GM23338 (cell line): ENCODE data around the gene ZNF101. TPM values are rescaled to one million over a fixed set of nuclear protein-coding genes. Genes with fewer than 3 reads are reported as not detected.

Source experiments
- ATAC-seq: fragments of 200-7000 bp; cut with Tn5 transposase; 3 replicates; pipeline ENCODE4 v1.9.1; 2020
- DNase-seq: peaks from one replicate; pipeline ENCODE4 v3.0.0-alpha.2; 2015; ENCODE audit warnings: low spot score
- H2AFZ ChIP-seq: fragments of 200-600 bp; sonication (generic); 2 replicates; pipeline ENCODE4 v1.8.0; 2016; ENCODE audit warnings: antibody characterized with exemption, mild to moderate bottlenecking, moderate library complexity
- H3F3A ChIP-seq: fragments of 200-600 bp; sonication (generic); replicated peaks from 2 replicates; pipeline ENCODE4 v1.8.0; 2017; ENCODE audit warnings: antibody characterized with exemption, mixed run types, low read depth
- H3K27ac ChIP-seq: fragments of 200-600 bp; sonication (generic); 2 replicates; pipeline ENCODE4 v1.6.1; 2016; ENCODE audit warnings: low read depth
- H3K27me3 ChIP-seq: fragments of 200-600 bp; sonication (generic); 2 replicates; pipeline ENCODE4 v1.8.0; 2016; ENCODE audit warnings: mild to moderate bottlenecking, mixed run types, moderate library complexity; ENCODE audit not compliant: insufficient read depth
- H3K36me3 ChIP-seq: fragments of 200-600 bp; sonication (generic); 2 replicates; pipeline ENCODE4 v1.8.0; 2016; ENCODE audit warnings: mild to moderate bottlenecking; ENCODE audit not compliant: insufficient read depth
- H3K4me1 ChIP-seq: fragments of 200-600 bp; sonication (generic); 2 replicates; pipeline ENCODE4 v1.8.0; 2016; ENCODE audit warnings: mild to moderate bottlenecking, moderate library complexity; ENCODE audit not compliant: insufficient read depth
- H3K4me2 ChIP-seq: fragments of 200-600 bp; sonication (generic); 2 replicates; pipeline ENCODE4 v1.7.1; 2017; ENCODE audit warnings: mixed run types
- H3K4me3 ChIP-seq: fragments of 200-600 bp; sonication (generic); 2 replicates; pipeline ENCODE4 v1.6.1; 2016; ENCODE audit warnings: mixed run types
- H3K79me2 ChIP-seq: fragments of 200-600 bp; sonication (generic); replicated peaks from 2 replicates; pipeline ENCODE4 v1.8.0; 2017; ENCODE audit warnings: mild to moderate bottlenecking; ENCODE audit not compliant: insufficient read depth
- H3K9me2 ChIP-seq: fragments of 200-600 bp; sonication (generic); 2 replicates; pipeline ENCODE4 v1.8.0; 2017; ENCODE audit not compliant: insufficient read depth
- H4K20me1 ChIP-seq: fragments of 200-600 bp; sonication (generic); replicated peaks from 2 replicates; pipeline ENCODE4 v1.8.0; 2017; ENCODE audit warnings: mild to moderate bottlenecking; ENCODE audit not compliant: insufficient read depth
- H3K27ac Mint-ChIP-seq: 2 replicates; pipeline ENCODE4 v1.8.0; 2020; ENCODE audit warnings: inconsistent platforms, mild to moderate bottlenecking, moderate library complexity, mixed read lengths
- H3K27me3 Mint-ChIP-seq: 3 replicates; pipeline ENCODE4 v1.8.0; 2022; ENCODE audit warnings: low read depth, mild to moderate bottlenecking, moderate library complexity, mixed read lengths, inconsistent platforms; ENCODE audit not compliant: insufficient read depth, poor library complexity
- H3K36me3 Mint-ChIP-seq: 3 replicates; pipeline ENCODE4 v1.8.0; 2021; ENCODE audit warnings: low read depth, mild to moderate bottlenecking, inconsistent platforms, moderate library complexity, mixed read lengths
- H3K4me1 Mint-ChIP-seq: 3 replicates; pipeline ENCODE4 v1.8.0; 2020; ENCODE audit warnings: mild to moderate bottlenecking, inconsistent platforms, mixed read lengths
- H3K4me3 Mint-ChIP-seq: 3 replicates; pipeline ENCODE4 v1.8.0; 2021; ENCODE audit warnings: moderate library complexity, mild to moderate bottlenecking, inconsistent platforms, mixed read lengths
- H3K9me3 Mint-ChIP-seq: 3 replicates; pipeline ENCODE4 v1.8.0; 2020; ENCODE audit warnings: moderate library complexity, mild to moderate bottlenecking, inconsistent platforms, mixed read lengths
- CREB1 ChIP-seq: fragments of 250-450 bp; sonication (Bioruptor Pico); IDR thresholded peaks from 2 replicates; pipeline ENCODE4 v1.5.0; 2020; ENCODE audit warnings: low read depth, mild to moderate bottlenecking, moderate library complexity
- EZH2phosphoT487 ChIP-seq: fragments of 200-600 bp; sonication (generic); IDR thresholded peaks from one replicate; pipeline ENCODE4 v1.8.1; 2018; ENCODE audit warnings: antibody characterized with exemption; ENCODE audit not compliant: unreplicated experiment
- JUNB ChIP-seq: IDR thresholded peaks from one replicate; pipeline ENCODE4 v1.6.1; 2016; ENCODE audit warnings: antibody characterized with exemption; ENCODE audit not compliant: unreplicated experiment
- POLR2AphosphoS5 ChIP-seq: IDR thresholded peaks from 2 replicates; pipeline ENCODE4 v1.6.1; 2016; ENCODE audit warnings: antibody characterized with exemption, low read depth
- ZNF331 ChIP-seq: fragments of 250-450 bp; sonication (Bioruptor Pico); IDR thresholded peaks from 2 replicates; pipeline ENCODE4 v1.5.0; 2020; ENCODE audit warnings: low read depth, mild to moderate bottlenecking, moderate library complexity
- polyA plus RNA-seq: library from polyadenylated mRNA; unstranded; fragments of >200 nt; fragmentation: Nextera tagmentation; extraction: Ambion mirVana; gene quantifications from 2 replicates; pipeline ENCODE4 v1.2.1, GENCODE V29; 2016
- total RNA-seq: library from RNA; depleted of rRNA; stranded (reverse); fragments of >200 nt; shearing (Covaris generic); gene quantifications from 2 replicates; pipeline ENCODE4 v1.2.3, GENCODE V29; 2014
- TF ChIP-seq, protein P1 (sequence below): fragments of 250-450 bp; sonication (Bioruptor Pico); IDR thresholded peaks from 2 replicates; pipeline ENCODE4 v1.5.0; 2020; ENCODE audit warnings: mild to moderate bottlenecking, moderate library complexity
- TF ChIP-seq, protein P2 (sequence below): IDR thresholded peaks from one replicate; pipeline ENCODE4 v1.6.1; 2018; ENCODE audit warnings: antibody characterized with exemption; ENCODE audit not compliant: unreplicated experiment
- TF ChIP-seq, protein P3 (sequence below): IDR thresholded peaks from 2 replicates; pipeline ENCODE4 v1.6.1; 2016; ENCODE audit warnings: antibody characterized with exemption

ZNF101 gene
- total and polyA plus RNA-seq, 2 experiments from 2014 or later, result 46.4 to 47.9 TPM

GRCh38 chr19:19644054-19644388 is 24.6 kb upstream of the ZNF101 start (continued):
- TF ChIP-seq, protein P1, sequence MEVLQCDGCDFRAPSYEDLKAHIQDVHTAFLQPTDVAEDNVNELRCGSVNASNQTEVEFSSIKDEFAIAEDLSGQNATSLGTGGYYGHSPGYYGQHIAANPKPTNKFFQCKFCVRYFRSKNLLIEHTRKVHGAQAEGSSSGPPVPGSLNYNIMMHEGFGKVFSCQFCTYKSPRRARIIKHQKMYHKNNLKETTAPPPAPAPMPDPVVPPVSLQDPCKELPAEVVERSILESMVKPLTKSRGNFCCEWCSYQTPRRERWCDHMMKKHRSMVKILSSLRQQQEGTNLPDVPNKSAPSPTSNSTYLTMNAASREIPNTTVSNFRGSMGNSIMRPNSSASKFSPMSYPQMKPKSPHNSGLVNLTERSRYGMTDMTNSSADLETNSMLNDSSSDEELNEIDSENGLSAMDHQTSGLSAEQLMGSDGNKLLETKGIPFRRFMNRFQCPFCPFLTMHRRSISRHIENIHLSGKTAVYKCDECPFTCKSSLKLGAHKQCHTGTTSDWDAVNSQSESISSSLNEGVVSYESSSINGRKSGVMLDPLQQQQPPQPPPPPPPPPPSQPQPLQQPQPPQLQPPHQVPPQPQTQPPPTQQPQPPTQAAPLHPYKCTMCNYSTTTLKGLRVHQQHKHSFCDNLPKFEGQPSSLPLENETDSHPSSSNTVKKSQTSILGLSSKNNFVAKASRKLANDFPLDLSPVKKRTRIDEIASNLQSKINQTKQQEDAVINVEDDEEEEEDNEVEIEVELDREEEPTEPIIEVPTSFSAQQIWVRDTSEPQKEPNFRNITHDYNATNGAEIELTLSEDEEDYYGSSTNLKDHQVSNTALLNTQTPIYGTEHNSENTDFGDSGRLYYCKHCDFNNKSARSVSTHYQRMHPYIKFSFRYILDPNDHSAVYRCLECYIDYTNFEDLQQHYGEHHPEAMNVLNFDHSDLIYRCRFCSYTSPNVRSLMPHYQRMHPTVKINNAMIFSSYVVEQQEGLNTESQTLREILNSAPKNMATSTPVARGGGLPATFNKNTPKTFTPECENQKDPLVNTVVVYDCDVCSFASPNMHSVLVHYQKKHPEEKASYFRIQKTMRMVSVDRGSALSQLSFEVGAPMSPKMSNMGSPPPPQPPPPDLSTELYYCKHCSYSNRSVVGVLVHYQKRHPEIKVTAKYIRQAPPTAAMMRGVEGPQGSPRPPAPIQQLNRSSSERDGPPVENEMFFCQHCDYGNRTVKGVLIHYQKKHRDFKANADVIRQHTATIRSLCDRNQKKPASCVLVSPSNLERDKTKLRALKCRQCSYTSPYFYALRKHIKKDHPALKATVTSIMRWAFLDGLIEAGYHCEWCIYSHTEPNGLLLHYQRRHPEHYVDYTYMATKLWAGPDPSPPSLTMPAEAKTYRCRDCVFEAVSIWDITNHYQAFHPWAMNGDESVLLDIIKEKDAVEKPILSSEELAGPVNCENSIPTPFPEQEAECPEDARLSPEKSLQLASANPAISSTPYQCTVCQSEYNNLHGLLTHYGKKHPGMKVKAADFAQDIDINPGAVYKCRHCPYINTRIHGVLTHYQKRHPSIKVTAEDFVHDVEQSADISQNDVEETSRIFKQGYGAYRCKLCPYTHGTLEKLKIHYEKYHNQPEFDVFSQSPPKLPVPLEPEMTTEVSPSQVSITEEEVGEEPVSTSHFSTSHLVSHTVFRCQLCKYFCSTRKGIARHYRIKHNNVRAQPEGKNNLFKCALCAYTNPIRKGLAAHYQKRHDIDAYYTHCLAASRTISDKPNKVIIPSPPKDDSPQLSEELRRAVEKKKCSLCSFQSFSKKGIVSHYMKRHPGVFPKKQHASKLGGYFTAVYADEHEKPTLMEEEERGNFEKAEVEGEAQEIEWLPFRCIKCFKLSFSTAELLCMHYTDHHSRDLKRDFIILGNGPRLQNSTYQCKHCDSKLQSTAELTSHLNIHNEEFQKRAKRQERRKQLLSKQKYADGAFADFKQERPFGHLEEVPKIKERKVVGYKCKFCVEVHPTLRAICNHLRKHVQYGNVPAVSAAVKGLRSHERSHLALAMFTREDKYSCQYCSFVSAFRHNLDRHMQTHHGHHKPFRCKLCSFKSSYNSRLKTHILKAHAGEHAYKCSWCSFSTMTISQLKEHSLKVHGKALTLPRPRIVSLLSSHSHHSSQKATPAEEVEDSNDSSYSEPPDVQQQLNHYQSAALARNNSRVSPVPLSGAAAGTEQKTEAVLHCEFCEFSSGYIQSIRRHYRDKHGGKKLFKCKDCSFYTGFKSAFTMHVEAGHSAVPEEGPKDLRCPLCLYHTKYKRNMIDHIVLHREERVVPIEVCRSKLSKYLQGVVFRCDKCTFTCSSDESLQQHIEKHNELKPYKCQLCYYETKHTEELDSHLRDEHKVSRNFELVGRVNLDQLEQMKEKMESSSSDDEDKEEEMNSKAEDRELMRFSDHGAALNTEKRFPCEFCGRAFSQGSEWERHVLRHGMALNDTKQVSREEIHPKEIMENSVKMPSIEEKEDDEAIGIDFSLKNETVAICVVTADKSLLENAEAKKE (CRISPR knock-in tag), result no peak
- TF ChIP-seq, protein P2, sequence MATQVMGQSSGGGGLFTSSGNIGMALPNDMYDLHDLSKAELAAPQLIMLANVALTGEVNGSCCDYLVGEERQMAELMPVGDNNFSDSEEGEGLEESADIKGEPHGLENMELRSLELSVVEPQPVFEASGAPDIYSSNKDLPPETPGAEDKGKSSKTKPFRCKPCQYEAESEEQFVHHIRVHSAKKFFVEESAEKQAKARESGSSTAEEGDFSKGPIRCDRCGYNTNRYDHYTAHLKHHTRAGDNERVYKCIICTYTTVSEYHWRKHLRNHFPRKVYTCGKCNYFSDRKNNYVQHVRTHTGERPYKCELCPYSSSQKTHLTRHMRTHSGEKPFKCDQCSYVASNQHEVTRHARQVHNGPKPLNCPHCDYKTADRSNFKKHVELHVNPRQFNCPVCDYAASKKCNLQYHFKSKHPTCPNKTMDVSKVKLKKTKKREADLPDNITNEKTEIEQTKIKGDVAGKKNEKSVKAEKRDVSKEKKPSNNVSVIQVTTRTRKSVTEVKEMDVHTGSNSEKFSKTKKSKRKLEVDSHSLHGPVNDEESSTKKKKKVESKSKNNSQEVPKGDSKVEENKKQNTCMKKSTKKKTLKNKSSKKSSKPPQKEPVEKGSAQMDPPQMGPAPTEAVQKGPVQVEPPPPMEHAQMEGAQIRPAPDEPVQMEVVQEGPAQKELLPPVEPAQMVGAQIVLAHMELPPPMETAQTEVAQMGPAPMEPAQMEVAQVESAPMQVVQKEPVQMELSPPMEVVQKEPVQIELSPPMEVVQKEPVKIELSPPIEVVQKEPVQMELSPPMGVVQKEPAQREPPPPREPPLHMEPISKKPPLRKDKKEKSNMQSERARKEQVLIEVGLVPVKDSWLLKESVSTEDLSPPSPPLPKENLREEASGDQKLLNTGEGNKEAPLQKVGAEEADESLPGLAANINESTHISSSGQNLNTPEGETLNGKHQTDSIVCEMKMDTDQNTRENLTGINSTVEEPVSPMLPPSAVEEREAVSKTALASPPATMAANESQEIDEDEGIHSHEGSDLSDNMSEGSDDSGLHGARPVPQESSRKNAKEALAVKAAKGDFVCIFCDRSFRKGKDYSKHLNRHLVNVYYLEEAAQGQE, result no peak
- TF ChIP-seq EZH2phosphoT487 (no peak), POLR2AphosphoS5 (no peak)

GRCh38 chr19:19645233-19645870 is 23.3 kb upstream of the ZNF101 start:
- Histone ChIP-seq H3K79me2 (no peaks in the 10 kb centered on the region), H3K4me1 (peaks cover 4% of the 10 kb centered on the region), H3K27ac (no peak overlapping the region), H3F3A (peaks cover 14% of the 10 kb centered on the region), H3K4me2 (no peak overlapping the region), H3K4me3 (no peak overlapping the region), H3K36me3 (peaks cover 10% of the 10 kb centered on the region; the same call in 1 of the 2 replicates), H2AFZ (no peak overlapping the region), H3K9me2 (no peaks in the 10 kb centered on the region), H3K27me3 (no peaks in the 10 kb centered on the region), H4K20me1 (no peaks in the 10 kb centered on the region; the same call in 1 of the 2 replicates)
- Mint-ChIP-seq H3K36me3 (peaks cover 44% of the 10 kb centered on the region), H3K4me1 (peaks cover 9% of the 10 kb centered on the region; the same call in 2 of the 3 replicates), H3K9me3 (no peaks in the 10 kb centered on the region; the same call in 2 of the 3 replicates), H3K4me3 (no peak overlapping the region), H3K27me3 (peaks cover 18% of the 10 kb centered on the region), H3K27ac (no peak overlapping the region; the same call in 1 of the 2 replicates)
- no peak for ATAC-seq
- DNase-seq, result no peak
- no peak for TF ChIP-seq ZNF331
- no peak for TF ChIP-seq JUNB
- TF ChIP-seq CREB1 (CRISPR knock-in tag), result no peak
- no peak for TF ChIP-seq EZH2phosphoT487
- TF ChIP-seq, protein P2, result no peak
- TF ChIP-seq, protein P3, sequence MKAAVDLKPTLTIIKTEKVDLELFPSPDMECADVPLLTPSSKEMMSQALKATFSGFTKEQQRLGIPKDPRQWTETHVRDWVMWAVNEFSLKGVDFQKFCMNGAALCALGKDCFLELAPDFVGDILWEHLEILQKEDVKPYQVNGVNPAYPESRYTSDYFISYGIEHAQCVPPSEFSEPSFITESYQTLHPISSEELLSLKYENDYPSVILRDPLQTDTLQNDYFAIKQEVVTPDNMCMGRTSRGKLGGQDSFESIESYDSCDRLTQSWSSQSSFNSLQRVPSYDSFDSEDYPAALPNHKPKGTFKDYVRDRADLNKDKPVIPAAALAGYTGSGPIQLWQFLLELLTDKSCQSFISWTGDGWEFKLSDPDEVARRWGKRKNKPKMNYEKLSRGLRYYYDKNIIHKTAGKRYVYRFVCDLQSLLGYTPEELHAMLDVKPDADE, result no peak
